Brain microvascular endothelial cell (primary cell): ENCODE measurements around the gene CDC26.

Experiments used
- DNase-seq: peaks from one replicate; pipeline ENCODE4 v3.0.0-alpha.2; 2020
- H3K27ac ChIP-seq: fragments of 250-450 bp; sonication (Bioruptor Pico); 2 replicates; pipeline ENCODE4 v1.5.1; 2020; ENCODE audit warnings: mild to moderate bottlenecking, moderate library complexity
- H3K27me3 ChIP-seq: fragments of 250-450 bp; sonication (Bioruptor Pico); replicated peaks from 2 replicates; pipeline ENCODE4 v1.5.1; 2020; ENCODE audit warnings: mild to moderate bottlenecking
- H3K36me3 ChIP-seq: fragments of 250-450 bp; sonication (Bioruptor Pico); replicated peaks from 2 replicates; pipeline ENCODE4 v1.5.1; 2020; ENCODE audit warnings: mild to moderate bottlenecking
- H3K4me3 ChIP-seq: 2 replicates; pipeline ENCODE4 v1.5.1; 2011; ENCODE audit warnings: low read depth, mild to moderate bottlenecking, control low read depth, low read length, moderate library complexity
- CTCF ChIP-seq: IDR thresholded peaks from 2 replicates; pipeline ENCODE4 v1.5.1; 2011; ENCODE audit warnings: low read depth, mild to moderate bottlenecking, moderate library complexity, low read length, control low read depth, inconsistent platforms; ENCODE audit errors: missing control alignments
- in situ Hi-C: cut with HindIII; loops from 2 replicates; pipeline ENCODE4 v1.10.0; 2017; ENCODE audit warnings: low sequenced_read_pairs, low pct_ligation_motif_present

The CDC26 gene

GRCh38 chr9:113221003-113221799, 54.2 kb downstream of the CDC26 start, which contains the start of the genes FKBP15 and SLC31A1:
FKBP15 (minus strand) TSS chr9:113221277; CDS start chr9:113221243, 34 bp downstream.
SLC31A1 (plus strand) TSS chr9:113221544; CDS start chr9:113256149, 34,605 bp downstream.
- no peak for TF ChIP-seq CTCF
- peak; percentile 99 for DNase-seq
- peak within 1 kb of the TSS; percentile 72 for H3K27ac ChIP-seq
- in situ Hi-C loops = no loop called here
- no peaks in the 10 kb centered on the region for H3K27me3 ChIP-seq
- H3K4me3 ChIP-seq = peak within 1 kb of the TSS; percentile 95
- H3K36me3 ChIP-seq = no peaks in the 10 kb centered on the region

DNA sequence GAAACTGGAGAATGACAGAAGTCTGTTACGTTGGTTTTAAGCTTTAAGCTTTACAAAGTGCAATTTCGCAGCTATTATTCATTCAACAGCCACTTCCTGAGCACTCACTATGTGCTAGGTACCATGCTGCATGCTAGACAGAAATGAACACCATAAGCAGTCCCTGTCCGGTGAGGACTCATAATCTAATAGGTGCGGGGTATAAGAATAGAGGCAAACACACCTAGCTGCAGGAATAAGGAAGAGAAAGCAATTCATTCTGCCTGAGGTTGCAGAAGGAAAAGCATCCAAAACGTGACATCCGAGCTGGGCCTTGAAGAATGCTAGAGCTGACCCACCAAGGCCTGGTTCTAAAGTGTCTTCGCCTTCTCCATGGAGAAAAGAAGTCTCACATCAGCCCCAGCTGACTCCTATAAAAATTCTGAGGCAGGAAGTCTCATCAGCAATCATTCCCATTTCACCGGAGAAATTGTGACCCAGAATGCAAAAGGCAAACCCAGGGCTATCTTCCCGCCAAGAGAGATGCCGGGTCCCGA, 54.8 kb downstream of the CDC26 start:
- DNase-seq = no peak
- peak overlapping the region; percentile 71 for H3K27ac ChIP-seq
- in situ Hi-C loops = no loop called here
- H3K4me3 ChIP-seq = peak overlapping the region; percentile 95
- H3K27me3 ChIP-seq = no peaks in the 10 kb centered on the region
- no peaks in the 10 kb centered on the region for H3K36me3 ChIP-seq
- TF ChIP-seq CTCF = no peak

GRCh38 chr9:113219969-113220368, 55.4 kb downstream of the CDC26 start:
- H3K36me3 ChIP-seq = no peaks in the 10 kb centered on the region
- H3K27ac ChIP-seq = peak overlapping the region; percentile 71
- H3K4me3 ChIP-seq = peak overlapping the region; percentile 95
- peak; percentile 37 for DNase-seq
- TF ChIP-seq CTCF = no peak
- no peaks in the 10 kb centered on the region for H3K27me3 ChIP-seq
- in situ Hi-C loops = no loop called here

DNA sequence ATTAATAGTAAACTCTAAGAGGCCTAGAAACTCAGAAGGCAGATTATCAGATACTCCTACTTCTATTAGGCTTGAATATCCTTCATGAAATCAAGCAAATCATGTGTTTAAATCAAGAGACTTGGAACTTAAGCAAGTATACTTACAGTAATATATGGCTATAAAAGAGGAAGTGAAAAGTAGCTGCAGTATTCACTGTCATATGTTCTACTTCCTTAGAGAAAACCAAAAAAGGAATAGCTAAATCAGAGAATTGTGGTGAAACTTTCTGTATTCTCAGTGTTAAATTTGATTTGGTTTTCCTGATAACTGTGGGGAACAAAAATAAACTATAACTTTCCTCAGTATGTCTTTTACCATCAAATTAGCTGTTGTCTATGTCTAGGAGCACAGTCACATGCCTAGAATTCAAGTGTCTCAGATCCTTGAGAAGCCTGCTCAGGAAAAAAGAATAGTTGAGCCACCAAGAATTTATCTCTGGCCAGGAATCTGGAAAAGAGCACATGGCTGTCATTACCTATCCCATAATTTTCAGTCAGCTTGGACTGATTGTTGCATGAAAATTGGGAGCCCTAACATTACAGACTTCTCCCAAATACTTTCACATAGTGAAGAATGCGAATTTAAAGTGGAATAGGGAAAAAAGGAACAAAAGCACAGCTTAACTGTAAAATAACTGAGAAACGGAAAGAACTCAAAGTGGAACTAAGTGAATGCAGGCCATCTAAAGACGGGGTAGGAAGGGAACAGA, 56.0 kb downstream of the CDC26 start:
- in situ Hi-C loops = no loop called here
- no peak for DNase-seq
- Histone ChIP-seq H3K4me3 (no peak overlapping the region), H3K27ac (peak overlapping the region; percentile 71), H3K36me3 (no peaks in the 10 kb centered on the region), H3K27me3 (no peaks in the 10 kb centered on the region)
- TF ChIP-seq CTCF = no peak
